SK-N-SH treated with all-trans-retinoic acid at 6 μM for 48 hours (cell line): ENCODE results near the gene MBOAT2.

Experiments
- BACH2 ChIP-seq: fragments of 250-450 bp; sonication (Bioruptor Pico); IDR thresholded peaks from 2 replicates; pipeline ENCODE4 v1.9.0; 2021; ENCODE audit warnings: mild to moderate bottlenecking, borderline replicate concordance
- CREB5 ChIP-seq: fragments of 250-450 bp; sonication (Bioruptor Pico); IDR thresholded peaks from 2 replicates; pipeline ENCODE4 v1.5.1; 2020; ENCODE audit warnings: low read depth, mild to moderate bottlenecking, moderate library complexity
- CSDC2 ChIP-seq: fragments of 250-450 bp; sonication (Bioruptor Pico); IDR thresholded peaks from 2 replicates; pipeline ENCODE4 v1.5.0; 2020; ENCODE audit warnings: mild to moderate bottlenecking, moderate library complexity
- GLIS3 ChIP-seq: fragments of 250-450 bp; sonication (Bioruptor Pico); IDR thresholded peaks from 2 replicates; pipeline ENCODE4 v1.5.0; 2020; ENCODE audit warnings: mild to moderate bottlenecking, moderate library complexity
- ISL1 ChIP-seq: fragments of 250-450 bp; sonication (Bioruptor Pico); IDR thresholded peaks from 2 replicates; pipeline ENCODE4 v2.1.2; 2022; ENCODE audit warnings: mild to moderate bottlenecking, moderate library complexity
- PATZ1 ChIP-seq: fragments of 250-450 bp; sonication (Bioruptor Pico); IDR thresholded peaks from 2 replicates; pipeline ENCODE4 v1.8.0; 2020; ENCODE audit warnings: mild to moderate bottlenecking, moderate library complexity, borderline replicate concordance
- ZFP3 ChIP-seq: fragments of 250-450 bp; sonication (Bioruptor Pico); IDR thresholded peaks from 2 replicates; pipeline ENCODE4 v1.5.0; 2020; ENCODE audit warnings: mild to moderate bottlenecking, moderate library complexity
- TF ChIP-seq, protein P1 (sequence below): fragments of 250-450 bp; sonication (Bioruptor Pico); IDR thresholded peaks from 2 replicates; pipeline ENCODE4 v1.5.0; 2020; ENCODE audit warnings: mild to moderate bottlenecking, moderate library complexity
- TF ChIP-seq, protein P2 (sequence below): fragments of 250-450 bp; sonication (Bioruptor Pico); IDR thresholded peaks from 2 replicates; pipeline ENCODE4 v1.8.0; 2021; ENCODE audit warnings: low read depth, mild to moderate bottlenecking, moderate library complexity, borderline replicate concordance

- TF ChIP-seq CREB5 (CRISPR knock-in tag): no peak
- TF ChIP-seq PATZ1 (CRISPR knock-in tag): no peak
- TF ChIP-seq ZFP3 (CRISPR knock-in tag): no peak
- TF ChIP-seq ISL1 (CRISPR knock-in tag): no peak
- TF ChIP-seq, protein P1, sequence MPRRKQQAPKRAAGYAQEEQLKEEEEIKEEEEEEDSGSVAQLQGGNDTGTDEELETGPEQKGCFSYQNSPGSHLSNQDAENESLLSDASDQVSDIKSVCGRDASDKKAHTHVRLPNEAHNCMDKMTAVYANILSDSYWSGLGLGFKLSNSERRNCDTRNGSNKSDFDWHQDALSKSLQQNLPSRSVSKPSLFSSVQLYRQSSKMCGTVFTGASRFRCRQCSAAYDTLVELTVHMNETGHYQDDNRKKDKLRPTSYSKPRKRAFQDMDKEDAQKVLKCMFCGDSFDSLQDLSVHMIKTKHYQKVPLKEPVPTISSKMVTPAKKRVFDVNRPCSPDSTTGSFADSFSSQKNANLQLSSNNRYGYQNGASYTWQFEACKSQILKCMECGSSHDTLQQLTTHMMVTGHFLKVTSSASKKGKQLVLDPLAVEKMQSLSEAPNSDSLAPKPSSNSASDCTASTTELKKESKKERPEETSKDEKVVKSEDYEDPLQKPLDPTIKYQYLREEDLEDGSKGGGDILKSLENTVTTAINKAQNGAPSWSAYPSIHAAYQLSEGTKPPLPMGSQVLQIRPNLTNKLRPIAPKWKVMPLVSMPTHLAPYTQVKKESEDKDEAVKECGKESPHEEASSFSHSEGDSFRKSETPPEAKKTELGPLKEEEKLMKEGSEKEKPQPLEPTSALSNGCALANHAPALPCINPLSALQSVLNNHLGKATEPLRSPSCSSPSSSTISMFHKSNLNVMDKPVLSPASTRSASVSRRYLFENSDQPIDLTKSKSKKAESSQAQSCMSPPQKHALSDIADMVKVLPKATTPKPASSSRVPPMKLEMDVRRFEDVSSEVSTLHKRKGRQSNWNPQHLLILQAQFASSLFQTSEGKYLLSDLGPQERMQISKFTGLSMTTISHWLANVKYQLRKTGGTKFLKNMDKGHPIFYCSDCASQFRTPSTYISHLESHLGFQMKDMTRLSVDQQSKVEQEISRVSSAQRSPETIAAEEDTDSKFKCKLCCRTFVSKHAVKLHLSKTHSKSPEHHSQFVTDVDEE (CRISPR knock-in tag): no peak
- TF ChIP-seq BACH2: no peak
- TF ChIP-seq, protein P2, sequence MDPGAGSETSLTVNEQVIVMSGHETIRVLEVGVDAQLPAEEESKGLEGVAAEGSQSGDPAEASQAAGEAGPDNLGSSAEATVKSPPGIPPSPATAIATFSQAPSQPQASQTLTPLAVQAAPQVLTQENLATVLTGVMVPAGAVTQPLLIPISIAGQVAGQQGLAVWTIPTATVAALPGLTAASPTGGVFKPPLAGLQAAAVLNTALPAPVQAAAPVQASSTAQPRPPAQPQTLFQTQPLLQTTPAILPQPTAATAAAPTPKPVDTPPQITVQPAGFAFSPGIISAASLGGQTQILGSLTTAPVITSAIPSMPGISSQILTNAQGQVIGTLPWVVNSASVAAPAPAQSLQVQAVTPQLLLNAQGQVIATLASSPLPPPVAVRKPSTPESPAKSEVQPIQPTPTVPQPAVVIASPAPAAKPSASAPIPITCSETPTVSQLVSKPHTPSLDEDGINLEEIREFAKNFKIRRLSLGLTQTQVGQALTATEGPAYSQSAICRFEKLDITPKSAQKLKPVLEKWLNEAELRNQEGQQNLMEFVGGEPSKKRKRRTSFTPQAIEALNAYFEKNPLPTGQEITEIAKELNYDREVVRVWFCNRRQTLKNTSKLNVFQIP (CRISPR knock-in tag): no peak
- TF ChIP-seq GLIS3 (CRISPR knock-in tag): no peak
- no peak for TF ChIP-seq CSDC2
Observed at GRCh38 chr2:8989536-8990079, 13.9 kb downstream of the MBOAT2 start.
